ENCODE measurements around the gene CNOT1. TPM values are rescaled to one million over a fixed set of nuclear protein-coding genes. Genes with fewer than 3 reads are reported as not detected.

The CNOT1 gene
- total RNA-seq, 2 donors from 2014 or later: 74.2 to 92.9 TPM

DNA sequence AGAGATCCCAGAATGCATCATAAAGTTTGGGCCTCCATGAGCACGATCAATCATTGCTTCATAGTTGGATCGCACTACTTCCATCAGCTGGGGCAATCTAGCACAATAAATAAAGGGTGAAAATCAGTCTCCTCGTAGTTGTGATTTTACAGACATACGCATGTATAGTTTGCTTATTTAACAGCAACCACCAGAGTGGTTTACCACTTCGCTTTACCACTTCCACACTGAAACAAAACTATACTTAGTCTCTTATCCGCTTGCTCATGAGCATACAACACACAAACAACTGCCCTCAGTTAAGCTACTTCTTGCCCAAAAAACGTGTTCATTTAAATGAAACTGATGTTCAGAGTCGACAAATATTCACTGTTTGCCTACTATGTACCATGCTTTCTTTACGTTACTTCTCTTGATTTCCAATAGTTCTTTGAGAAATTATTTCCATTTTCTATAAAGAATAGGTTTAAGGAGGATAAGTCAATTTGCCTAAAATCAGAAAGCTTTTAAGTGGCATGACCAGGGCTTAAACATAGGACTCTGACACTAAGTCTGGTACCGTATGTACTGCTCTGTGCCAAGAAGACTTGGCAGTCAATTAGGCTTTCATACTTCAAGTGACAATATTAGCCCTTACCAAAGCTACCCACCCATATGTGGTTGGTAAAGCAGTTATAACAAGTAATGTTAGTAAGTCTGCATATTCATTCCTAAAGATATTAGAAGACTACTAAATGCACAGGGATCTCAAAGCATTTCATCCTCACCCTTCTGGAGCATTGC, 92.3 kb downstream of the CNOT1 start:
- intact Hi-C loops (cut with DNase I): no loop called here
- peak; percentile 53 to 78 for ATAC-seq
- DNase-seq: no peak

DNA sequence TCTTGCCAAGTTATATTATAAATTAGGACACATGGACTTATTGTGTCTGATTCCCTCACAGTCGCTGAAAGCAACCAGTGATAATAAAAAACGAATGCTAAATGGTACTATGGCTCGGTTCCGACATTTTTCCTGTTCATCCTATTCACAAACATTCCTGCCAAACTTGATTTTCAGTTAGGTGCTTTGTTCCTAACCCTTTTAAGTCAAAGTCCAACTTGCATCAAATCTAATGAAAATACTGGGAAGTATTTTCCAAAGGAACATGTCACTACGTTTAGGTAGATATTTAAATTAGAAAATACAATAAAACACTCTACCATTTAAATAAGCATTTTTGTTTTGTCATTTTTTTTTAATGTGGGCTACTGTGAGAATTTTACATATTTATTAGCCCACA, 93.3 kb downstream of the CNOT1 start:
- no peak for DNase-seq
- ATAC-seq: no peak
- intact Hi-C loops (cut with DNase I): no loop called here

- no peak for ATAC-seq
- intact Hi-C loops (cut with DNase I): no loop called here
- DNase-seq: no peak
Observed at GRCh38 chr16:58535100-58535499, 94.5 kb downstream of the CNOT1 start.

DNA sequence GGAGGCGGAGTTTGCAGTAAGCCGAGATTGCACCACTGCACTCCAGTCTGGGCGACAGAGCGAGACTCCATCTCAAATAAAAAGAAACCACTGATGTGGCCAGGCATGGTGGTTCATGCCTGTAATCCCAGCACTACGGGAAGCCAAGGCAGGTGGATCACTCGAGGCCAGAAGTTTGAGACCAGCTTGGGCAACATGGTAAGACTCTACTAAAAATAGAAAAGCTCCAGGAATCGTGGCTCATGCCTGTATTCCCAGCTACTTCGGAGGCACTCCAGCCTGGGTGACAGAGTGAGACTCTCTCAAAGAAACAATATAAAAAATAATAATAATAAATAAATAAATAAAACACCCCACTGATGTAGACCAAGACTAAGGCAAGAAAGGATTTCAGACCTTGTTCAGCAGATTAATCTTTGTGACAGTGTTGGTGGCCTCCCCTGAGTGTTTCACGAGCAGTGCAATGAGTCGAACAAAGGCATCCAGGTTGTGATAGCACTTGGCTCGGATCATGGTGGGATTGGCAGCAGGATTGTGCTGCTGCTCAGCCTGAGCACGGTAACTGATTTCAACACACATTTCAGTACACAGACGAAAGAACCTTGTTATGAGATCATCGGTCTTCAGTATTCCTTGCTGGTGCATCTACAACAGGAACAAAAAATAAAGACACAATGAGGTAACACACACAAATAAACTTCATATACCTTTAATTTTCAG, 95.7 kb downstream of the CNOT1 start:
- DNase-seq: no peak

GRCh38 chr16:58532414-58532813, 97.2 kb downstream of the CNOT1 start:
- intact Hi-C loops (cut with DNase I): no loop called here
- no peak for ATAC-seq

More for the DNA sequence above, 95.7 kb downstream of the CNOT1 start:
- ATAC-seq: peak; percentile 55 to 86
- intact Hi-C loops (cut with DNase I): no loop called here

GRCh38 chr16:58530179-58530578, 99.4 kb downstream of the CNOT1 start:
- ATAC-seq (no peak), DNase-seq (no peak)
- intact Hi-C loops (cut with DNase I): no loop called here

More at GRCh38 chr16:58532414-58532813, 97.2 kb downstream of the CNOT1 start:
- no peak for DNase-seq

DNA sequence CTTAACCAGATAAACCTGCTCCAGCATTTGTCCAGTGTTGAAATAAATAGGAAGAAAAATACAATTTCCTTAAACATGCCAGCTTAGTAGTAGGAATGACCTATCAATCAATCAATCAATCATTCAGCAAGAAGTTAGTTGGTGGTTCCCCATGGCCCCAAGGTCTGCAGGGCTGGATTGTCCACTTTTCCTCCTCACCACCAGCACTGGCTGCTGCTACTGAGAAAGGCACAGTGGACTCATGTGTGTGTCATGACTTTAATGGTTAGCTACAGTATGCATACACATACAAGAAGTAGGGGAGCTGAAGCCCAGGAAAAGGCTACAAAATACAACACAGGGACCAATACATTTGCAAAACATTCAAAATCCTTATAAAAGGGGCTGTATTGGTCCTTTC, 109.9 kb downstream of the CNOT1 start:
- no peak for DNase-seq
- no peak for ATAC-seq
- intact Hi-C loops (cut with DNase I): loop anchor here (5.0 to 10.0 kb wide), 3 partner anchors 48 to 115 kb away; no protein-coding TSS in a partner anchor

GRCh38 chr16:58518980-58519368, 110.7 kb downstream of the CNOT1 start:
- intact Hi-C loops (cut with DNase I): loop anchor here in 1 of 2 donors (5.0 to 10.0 kb wide), 2 partner anchors 48 to 116 kb away; no protein-coding TSS in a partner anchor
- no peak for DNase-seq
- ATAC-seq: no peak

DNA sequence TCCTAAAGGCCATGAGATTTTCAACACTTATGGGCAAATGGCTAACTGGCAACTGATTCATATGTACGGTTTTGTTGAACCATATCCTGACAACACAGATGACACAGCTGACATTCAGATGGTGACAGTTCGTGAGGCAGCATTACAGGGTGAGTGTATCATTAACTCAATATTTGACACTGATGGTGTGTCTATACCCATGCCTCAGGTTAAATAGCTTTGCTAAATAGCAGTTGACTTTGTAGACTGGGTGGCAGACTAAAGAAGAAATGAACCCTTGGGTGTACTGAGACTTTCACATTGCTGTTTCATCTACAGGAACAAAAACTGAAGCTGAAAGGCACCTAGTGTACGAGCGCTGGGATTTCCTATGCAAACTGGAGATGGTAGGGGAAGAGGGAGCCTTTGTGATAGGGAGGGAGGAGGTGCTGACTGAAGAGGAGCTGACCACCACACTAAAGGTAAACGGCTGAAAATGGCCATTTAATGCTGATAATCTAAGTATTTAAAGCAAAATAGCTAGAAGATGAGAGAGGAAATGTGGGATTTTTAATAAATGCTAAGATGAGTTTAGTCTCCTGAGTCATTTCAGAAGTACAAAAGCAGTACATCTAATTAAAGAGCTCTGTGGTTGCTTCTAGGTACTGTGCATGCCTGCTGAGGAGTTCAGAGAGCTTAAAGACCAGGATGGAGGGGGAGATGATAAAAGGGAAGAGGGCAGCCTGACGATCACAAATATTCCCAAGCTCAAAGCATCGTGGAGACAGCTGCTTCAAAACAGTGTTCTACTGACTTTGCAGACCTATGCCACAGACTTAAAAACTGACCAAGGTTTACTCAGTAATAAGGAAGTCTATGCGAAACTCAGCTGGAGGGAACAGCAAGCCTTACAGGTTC, 111.3 kb downstream of the CNOT1 start:
- DNase-seq: no peak
- intact Hi-C loops (cut with DNase I): loop anchor here in 1 of 2 donors (5.0 to 10.0 kb wide), 2 partner anchors 49 to 116 kb away; no protein-coding TSS in a partner anchor
- ATAC-seq: no peak

DNA sequence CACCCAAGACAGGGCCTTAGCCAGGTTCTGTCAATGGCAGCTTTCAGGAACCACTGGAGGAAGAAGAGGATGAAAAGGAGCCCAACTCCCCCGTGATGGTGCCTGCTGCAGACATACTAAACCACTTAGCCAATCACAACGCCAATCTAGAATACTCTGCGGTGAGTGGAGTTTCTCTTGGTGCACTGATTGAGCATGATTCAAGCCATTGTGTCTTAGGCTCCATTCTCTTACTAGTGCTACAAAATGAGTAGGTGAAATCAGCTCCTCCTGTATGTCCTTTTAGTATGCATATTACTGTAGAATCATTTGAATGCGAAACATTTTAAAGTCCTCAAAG, 112.9 kb downstream of the CNOT1 start:
- DNase-seq (no peak), ATAC-seq (no peak)
- intact Hi-C loops (cut with DNase I): loop anchor here in 1 of 2 donors (5.0 to 10.0 kb wide), 2 partner anchors 51 to 118 kb away; no protein-coding TSS in a partner anchor

DNA sequence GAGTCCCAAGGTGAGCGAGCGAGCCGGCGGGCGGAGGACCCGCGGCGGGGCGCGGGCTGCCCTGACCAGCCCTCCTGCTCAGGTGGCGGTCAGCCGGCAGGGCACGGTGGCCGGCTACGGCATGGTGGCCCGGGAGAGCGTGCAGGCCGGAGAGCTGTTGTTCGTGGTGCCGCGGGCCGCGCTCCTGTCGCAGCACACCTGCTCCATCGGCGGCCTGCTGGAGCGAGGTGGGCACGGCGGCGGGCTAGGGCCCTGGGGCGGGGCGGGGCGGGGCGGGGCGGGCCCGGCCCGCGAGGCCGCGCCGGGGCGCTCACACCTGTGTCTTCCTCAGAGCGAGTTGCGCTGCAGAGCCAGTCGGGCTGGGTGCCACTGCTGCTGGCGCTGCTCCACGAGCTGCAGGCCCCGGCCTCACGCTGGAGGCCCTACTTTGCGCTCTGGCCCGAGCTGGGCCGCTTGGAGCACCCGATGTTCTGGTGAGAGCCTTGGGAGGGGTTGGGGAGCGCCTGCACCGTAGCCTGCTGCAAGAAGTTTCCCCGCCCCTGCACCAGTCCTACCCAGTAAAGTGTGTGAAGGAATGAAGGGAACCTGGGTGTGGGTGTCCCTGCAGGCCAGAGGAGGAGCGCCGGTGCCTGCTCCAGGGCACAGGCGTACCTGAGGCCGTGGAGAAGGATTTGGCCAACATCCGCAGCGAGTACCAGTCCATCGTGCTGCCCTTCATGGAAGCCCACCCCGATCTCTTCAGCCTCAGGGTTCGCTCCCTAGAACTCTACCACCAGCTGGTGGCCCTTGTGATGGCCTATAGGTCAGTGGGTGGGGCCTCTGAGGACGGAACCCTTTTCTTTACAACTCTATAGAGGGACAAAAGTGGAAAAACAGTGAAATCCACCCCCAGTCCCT, 113.5 kb downstream of the CNOT1 start:
- ATAC-seq: peak; percentile 41 to 55
- peak; percentile 29 for DNase-seq
- intact Hi-C loops (cut with DNase I): loop anchor here in 1 of 2 donors (5.0 to 10.0 kb wide), 2 partner anchors 51 to 119 kb away; no protein-coding TSS in a partner anchor

GRCh38 chr16:58515125-58515870, 114.3 kb downstream of the CNOT1 start, which contains the start of gene SETD6:
Gene SETD6, plus strand, starts transcription at chr16:58515517. Its CDS starts 21 bp downstream, at chr16:58515538.
- intact Hi-C loops (cut with DNase I): loop anchor here in 1 of 2 donors (5.0 to 10.0 kb wide), 2 partner anchors 52 to 120 kb away; no protein-coding TSS in a partner anchor
- DNase-seq (peak; percentile 91), ATAC-seq (peak; percentile 94 to 95)

DNA sequence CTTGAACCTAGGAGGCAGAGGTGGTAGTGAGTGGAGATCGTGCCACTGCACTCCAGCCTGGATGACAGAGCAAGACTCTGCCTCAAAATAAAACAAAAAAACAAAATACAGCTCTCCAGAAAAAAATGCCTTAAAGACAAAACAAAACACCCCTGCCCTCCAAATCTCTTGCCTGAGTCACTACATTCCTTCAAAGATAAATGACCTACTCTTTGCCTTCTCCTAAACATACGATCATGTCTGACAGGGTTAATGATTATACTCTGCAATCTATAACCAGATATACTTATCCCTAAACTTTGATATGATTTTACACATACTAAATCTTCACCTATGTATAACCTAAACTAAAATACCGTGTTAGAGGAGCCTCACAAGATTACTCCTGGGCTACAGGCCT, 115.8 kb downstream of the CNOT1 start:
- DNase-seq: no peak
- ATAC-seq: no peak
- intact Hi-C loops (cut with DNase I): loop anchor here in 1 of 2 donors (5.0 to 10.0 kb wide), 2 partner anchors 121 to 148 kb away; no protein-coding TSS in a partner anchor

- intact Hi-C loops (cut with DNase I): loop anchor here in 1 of 2 donors (5.0 to 10.0 kb wide), 2 partner anchors 123 to 150 kb away; no protein-coding TSS in a partner anchor
- ATAC-seq (peak in 1 of 2 donors; percentile 6), DNase-seq (peak; percentile 79)
Observed at GRCh38 chr16:58511933-58512815, 117.5 kb downstream of the CNOT1 start.

GRCh38 chr16:58510776-58511628, 118.6 kb downstream of the CNOT1 start:
- ATAC-seq (no peak), DNase-seq (peak; percentile 22)
- intact Hi-C loops (cut with DNase I): loop anchor here in 1 of 2 donors (5.0 to 10.0 kb wide), 2 partner anchors 124 to 151 kb away; no protein-coding TSS in a partner anchor

Data from left cardiac atrium (tissue), 4 donors.